Midbrain (tissue), 1 donor: ENCODE results near the gene CD28.
"Not testable (repeated sequence)": the region's sequence is repeated elsewhere in the genome, so short reads cannot be mapped to it uniquely, and the experiment has no call there.

Experiments
- DNase-seq: peaks from one replicate; lab custom pipeline; 2025; lab: John Stamatoyannopoulos, UW

Gene CD28

DNA sequence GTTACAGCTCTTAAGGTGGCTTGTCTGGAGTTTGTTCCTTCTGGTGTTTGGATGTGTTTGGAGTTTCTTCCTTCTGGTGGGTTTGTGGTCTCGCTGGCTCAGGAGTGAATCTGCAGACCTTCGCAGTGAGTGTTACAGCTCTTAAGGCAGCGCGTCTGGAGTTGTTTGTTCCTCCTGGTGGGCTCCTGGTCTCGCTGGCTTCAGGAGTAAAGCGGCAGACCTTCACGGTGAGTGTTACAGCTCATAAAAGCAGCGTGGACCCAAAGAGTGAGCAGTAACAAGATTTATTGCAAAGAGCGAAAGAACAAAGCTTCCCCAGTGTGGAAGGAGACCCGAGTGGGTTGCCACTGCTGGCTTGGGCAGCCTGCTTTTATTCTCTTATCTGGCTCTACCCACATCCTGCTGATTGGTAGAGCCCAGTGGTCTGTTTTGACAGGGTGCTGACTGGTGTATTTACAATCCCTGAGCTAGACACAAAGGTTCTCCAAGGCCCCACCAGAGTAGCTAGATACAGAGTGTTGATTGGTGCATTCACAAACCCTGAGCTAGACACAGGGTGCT lies 78.4 kb downstream of the CD28 start:
- DNase-seq: not testable (repeated sequence)

DNA sequence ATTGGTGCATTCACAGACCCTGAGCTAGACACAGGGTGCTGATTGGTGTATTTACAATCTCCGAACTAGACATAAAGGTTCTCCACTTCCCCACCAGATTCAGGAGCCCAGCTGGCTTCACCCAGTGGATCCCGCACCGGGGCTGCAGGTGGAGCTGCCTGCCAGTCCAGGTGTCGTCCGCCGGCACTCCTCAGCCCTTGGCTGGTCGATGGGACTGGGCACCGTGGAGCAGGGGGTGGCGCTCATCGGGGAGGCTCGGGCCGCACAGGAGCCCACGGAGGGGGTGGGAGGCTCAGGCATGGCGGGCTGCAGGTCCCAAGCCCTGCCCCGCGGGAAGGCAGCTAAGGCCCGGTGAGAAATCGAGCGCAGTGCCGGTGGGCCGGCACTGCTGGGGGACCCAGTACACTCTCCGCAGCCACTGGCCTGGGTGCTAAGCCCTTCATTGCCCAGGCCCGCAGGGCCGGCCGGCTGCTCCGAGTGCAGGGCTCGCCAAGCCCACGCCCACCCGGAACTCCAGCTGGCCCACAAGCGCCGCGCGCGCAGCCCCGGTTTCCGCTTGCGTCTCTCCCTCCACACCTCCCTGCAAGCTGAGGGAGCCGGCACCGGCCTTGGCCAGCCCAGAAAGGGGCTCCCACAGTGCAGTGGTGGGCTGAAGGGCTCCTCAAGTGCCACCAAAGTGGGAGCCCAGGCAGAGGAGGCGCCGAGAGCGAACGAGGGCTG lies 79.1 kb downstream of the CD28 start:
- not testable (repeated sequence) for DNase-seq

DNA sequence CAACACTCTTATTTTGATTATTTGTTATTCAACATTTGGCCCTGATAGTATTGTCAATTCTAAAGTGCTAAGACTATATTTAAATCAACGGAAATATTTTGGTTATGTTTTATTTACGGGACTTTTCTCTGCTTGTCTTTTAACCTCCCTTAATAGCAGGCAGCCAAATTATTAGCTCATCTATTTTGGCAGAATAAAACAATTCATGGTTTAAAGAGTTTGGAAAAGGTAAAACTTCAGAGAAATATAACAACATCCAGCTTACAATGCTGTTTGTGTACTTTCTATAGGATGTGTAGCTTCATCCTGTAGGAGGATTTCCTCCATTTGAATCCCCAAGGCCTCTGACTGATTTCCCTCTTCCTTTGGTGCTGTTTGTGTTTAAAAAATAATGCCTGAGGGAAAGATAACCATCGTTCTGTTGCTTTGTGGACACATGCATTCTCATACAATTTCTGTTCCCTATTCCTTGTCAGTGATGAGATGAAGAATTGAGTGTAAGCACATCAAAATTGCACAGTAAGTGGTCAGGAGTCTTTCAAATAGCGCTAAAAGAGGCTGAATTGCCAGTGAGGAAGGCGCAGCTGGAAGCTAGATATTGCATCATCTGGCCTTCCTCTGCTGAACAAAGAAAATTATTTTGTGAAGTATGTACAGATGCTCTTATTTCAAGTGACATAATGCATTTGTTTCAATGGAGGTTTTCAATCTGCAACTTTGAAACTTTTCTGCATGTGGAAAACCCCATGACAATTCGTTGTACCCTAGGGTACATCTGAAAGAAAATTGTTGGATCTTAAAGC lies 80.3 kb downstream of the CD28 start:
- no peak for DNase-seq

DNA sequence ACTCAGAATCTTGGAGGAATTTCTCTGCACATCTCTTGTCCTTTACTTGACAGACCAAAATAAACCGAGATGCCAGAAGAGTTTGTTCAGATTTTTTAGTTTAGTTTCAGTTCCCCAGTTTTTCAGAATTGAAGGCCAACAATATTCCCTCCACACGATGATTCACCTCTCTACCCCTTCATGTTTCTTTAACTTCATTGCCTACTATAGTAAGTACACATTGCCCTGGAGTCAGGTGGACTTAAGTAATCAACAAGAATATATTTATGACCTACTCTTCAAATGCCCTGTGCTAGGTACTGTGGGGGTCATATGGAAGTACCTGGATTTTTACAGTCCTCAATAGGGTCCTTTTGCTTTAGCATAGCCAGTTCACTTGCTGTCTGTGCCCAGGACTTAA lies 81.5 kb downstream of the CD28 start:
- DNase-seq: no peak
